Activated naive CD8-positive, alpha-beta T cell treated with anti-CD3 and anti-CD28 coated beads, Interleukin-2, amount 50 U/mL, for 24 hours (primary cell): ENCODE measurements around the gene FAM120A.

Source experiments
- ATAC-seq: fragments of 150-1000 bp; cut with Tn5 transposase; one replicate; pipeline ENCODE4 v1.10.0; 2021
- DNase-seq: peaks from one replicate; pipeline ENCODE4 v3.0.0; 2021
- H3K27ac Mint-ChIP-seq: one replicate; pipeline ENCODE4 v1.8.0; 2021; ENCODE audit warnings: mild to moderate bottlenecking, mixed read lengths
- H3K27me3 Mint-ChIP-seq: one replicate; pipeline ENCODE4 v1.8.0; 2021; ENCODE audit warnings: mixed read lengths
- H3K36me3 Mint-ChIP-seq: one replicate; pipeline ENCODE4 v1.8.0; 2021; ENCODE audit warnings: low read depth, mixed read lengths
- H3K4me1 Mint-ChIP-seq: one replicate; pipeline ENCODE4 v1.8.0; 2021; ENCODE audit warnings: mixed read lengths
- H3K4me3 Mint-ChIP-seq: one replicate; pipeline ENCODE4 v1.8.0; 2021; ENCODE audit warnings: mild to moderate bottlenecking, moderate library complexity, mixed read lengths
- H3K9me3 Mint-ChIP-seq: one replicate; pipeline ENCODE4 v1.8.0; 2021; ENCODE audit warnings: mixed read lengths

FAM120A gene

GRCh38 chr9:93613791-93614190, 162.3 kb downstream of the FAM120A start:
- Mint-ChIP-seq H3K36me3 (peaks cover 13% of the 10 kb centered on the region), H3K9me3 (peaks cover 14% of the 10 kb centered on the region), H3K27me3 (no peaks in the 10 kb centered on the region), H3K4me3 (no peak overlapping the region), H3K4me1 (peaks cover 24% of the 10 kb centered on the region), H3K27ac (no peak overlapping the region)
- no peak for ATAC-seq
- DNase-seq, result no peak

- Mint-ChIP-seq H3K27ac (no peak overlapping the region), H3K36me3 (peaks cover 4% of the 10 kb centered on the region), H3K9me3 (peaks cover 5% of the 10 kb centered on the region), H3K4me3 (no peak overlapping the region), H3K27me3 (no peaks in the 10 kb centered on the region), H3K4me1 (peaks cover 24% of the 10 kb centered on the region)
- DNase-seq (no peak), ATAC-seq (no peak)
Observed at GRCh38 chr9:93614830-93615468, 163.5 kb downstream of the FAM120A start.
